Astrocyte (in vitro differentiated cells and primary cell): ENCODE measurements around the gene KCNH6. TPM values are rescaled to one million over a fixed set of nuclear protein-coding genes. Genes with fewer than 3 reads are reported as not detected.

Experiments used
- DNase-seq: peaks from one replicate; pipeline ENCODE4 v3.0.0-alpha.2; 2010; ENCODE audit warnings: low read depth
- FAIRE-seq: peaks from 2 replicates; lab custom pipeline; 2011; peaks lifted over from hg19 to GRCh38; lab: Jason Lieb, UNC
- H2AFZ ChIP-seq: 2 replicates; pipeline ENCODE4 v1.6.0; 2012; ENCODE audit warnings: low read depth, low read length, inconsistent platforms
- H3K27ac ChIP-seq: 2 replicates; pipeline ENCODE4 v1.5.1; 2011; ENCODE audit warnings: low read depth, low read length, inconsistent platforms
- H3K27me3 ChIP-seq: 2 replicates; pipeline ENCODE4 v1.6.0; 2011; ENCODE audit warnings: low read length, inconsistent platforms; ENCODE audit not compliant: insufficient read depth
- H3K36me3 ChIP-seq: 2 replicates; pipeline ENCODE4 v1.5.1; 2011; ENCODE audit warnings: low read length, inconsistent platforms; ENCODE audit not compliant: insufficient read depth
- H3K4me1 ChIP-seq: 2 replicates; pipeline ENCODE4 v1.5.1; 2011; ENCODE audit warnings: low read length, inconsistent platforms; ENCODE audit not compliant: insufficient read depth
- H3K4me2 ChIP-seq: 2 replicates; pipeline ENCODE4 v1.6.0; 2012; ENCODE audit warnings: low read length, inconsistent platforms
- H3K4me3 ChIP-seq: 2 replicates; pipeline ENCODE4 v1.5.1; 2011; ENCODE audit warnings: low read depth, mild to moderate bottlenecking, low read length, inconsistent platforms; ENCODE audit not compliant: insufficient read depth
- H3K79me2 ChIP-seq: 2 replicates; pipeline ENCODE4 v1.6.0; 2012; ENCODE audit warnings: mild to moderate bottlenecking, low read length, inconsistent platforms; ENCODE audit not compliant: insufficient read depth
- H3K9ac ChIP-seq: 2 replicates; pipeline ENCODE4 v1.6.0; 2012; ENCODE audit warnings: mild to moderate bottlenecking, low read length, inconsistent platforms
- H3K9me3 ChIP-seq: 2 replicates; pipeline ENCODE4 v1.5.1; 2012; ENCODE audit warnings: low read depth, mild to moderate bottlenecking, low read length, inconsistent platforms; ENCODE audit not compliant: insufficient read depth
- H4K20me1 ChIP-seq: 2 replicates; pipeline ENCODE4 v1.6.0; 2012; ENCODE audit warnings: low read length, inconsistent platforms; ENCODE audit not compliant: insufficient read depth
- H3K27ac Mint-ChIP-seq: one replicate; pipeline ENCODE4 v1.8.0; 2021; ENCODE audit warnings: mild to moderate bottlenecking, mixed read lengths; ENCODE audit not compliant: unreplicated experiment
- H3K27me3 Mint-ChIP-seq: one replicate; pipeline ENCODE4 v1.8.0; 2021; ENCODE audit warnings: low read depth, mixed read lengths; ENCODE audit not compliant: unreplicated experiment
- H3K36me3 Mint-ChIP-seq: one replicate; pipeline ENCODE4 v1.8.0; 2021; ENCODE audit warnings: low read depth, mixed read lengths; ENCODE audit not compliant: unreplicated experiment
- H3K4me1 Mint-ChIP-seq: one replicate; pipeline ENCODE4 v1.8.0; 2021; ENCODE audit warnings: low read depth, mixed read lengths; ENCODE audit not compliant: unreplicated experiment
- H3K4me3 Mint-ChIP-seq: one replicate; pipeline ENCODE4 v1.8.0; 2021; ENCODE audit warnings: mild to moderate bottlenecking, moderate library complexity, mixed read lengths; ENCODE audit not compliant: unreplicated experiment
- H3K9me3 Mint-ChIP-seq: one replicate; pipeline ENCODE4 v1.8.0; 2021; ENCODE audit warnings: mild to moderate bottlenecking, mixed read lengths; ENCODE audit not compliant: unreplicated experiment
- CTCF ChIP-seq: IDR thresholded peaks from 2 replicates; pipeline ENCODE4 v1.5.1; 2011; ENCODE audit warnings: low read depth, mild to moderate bottlenecking, inconsistent platforms, low read length, moderate library complexity; ENCODE audit not compliant: insufficient read depth
- EZH2 ChIP-seq: IDR thresholded peaks from 2 replicates; pipeline ENCODE4 v1.6.1; 2012; ENCODE audit warnings: mild to moderate bottlenecking, low read length, inconsistent platforms; ENCODE audit not compliant: insufficient read depth
- total RNA-seq: library from RNA; stranded (reverse); gene quantifications from 2 replicates; pipeline ENCODE4 v1.2.1, GENCODE V29; 2021

KCNH6 gene
- total RNA-seq, 1 donor from 2014 or later = not detected

GRCh38 chr17:63528183-63528582 is 5.0 kb downstream of the KCNH6 start:
- H3K27me3 Mint-ChIP-seq = peaks cover 50% of the 10 kb centered on the region
- H3K9me3 Mint-ChIP-seq = peaks cover 2% of the 10 kb centered on the region
- Histone ChIP-seq H3K9ac (no peak overlapping the region), H3K9me3 (no peaks in the 10 kb centered on the region), H3K36me3 (no peaks in the 10 kb centered on the region), H3K4me3 (no peak overlapping the region), H3K27ac (no peak overlapping the region), H3K27me3 (peaks cover 31% of the 10 kb centered on the region), H3K4me2 (no peak overlapping the region), H4K20me1 (peaks cover 2% of the 10 kb centered on the region), H2AFZ (no peak overlapping the region), H3K4me1 (peaks cover 3% of the 10 kb centered on the region), H3K79me2 (no peaks in the 10 kb centered on the region)
- no peak overlapping the region for H3K27ac Mint-ChIP-seq
- H3K36me3 Mint-ChIP-seq = no peaks in the 10 kb centered on the region
- no peaks in the 10 kb centered on the region for H3K4me1 Mint-ChIP-seq
- TF ChIP-seq EZH2 (no peak), CTCF (no peak)
- no peak overlapping the region for H3K4me3 Mint-ChIP-seq
- DNase-seq (no peak), FAIRE-seq (no peak)

GRCh38 chr17:63529711-63530556 is 6.8 kb downstream of the KCNH6 start:
- FAIRE-seq (no peak), DNase-seq (no peak)
- Histone ChIP-seq H3K4me1 (no peaks in the 10 kb centered on the region), H3K9ac (no peak overlapping the region), H3K4me3 (no peak overlapping the region), H3K79me2 (no peaks in the 10 kb centered on the region), H3K27me3 (peaks cover 24% of the 10 kb centered on the region), H3K9me3 (no peaks in the 10 kb centered on the region), H3K4me2 (no peak overlapping the region), H3K36me3 (no peaks in the 10 kb centered on the region), H3K27ac (no peak overlapping the region), H4K20me1 (peaks cover 2% of the 10 kb centered on the region), H2AFZ (no peak overlapping the region)
- H3K9me3 Mint-ChIP-seq = no peaks in the 10 kb centered on the region
- H3K4me1 Mint-ChIP-seq = no peaks in the 10 kb centered on the region
- no peaks in the 10 kb centered on the region for H3K36me3 Mint-ChIP-seq
- H3K27me3 Mint-ChIP-seq = peaks cover 46% of the 10 kb centered on the region
- no peak for TF ChIP-seq EZH2
- TF ChIP-seq CTCF = no peak
- no peak overlapping the region for H3K4me3 Mint-ChIP-seq
- no peak overlapping the region for H3K27ac Mint-ChIP-seq

- Histone ChIP-seq H3K4me2 (no peak overlapping the region), H3K27ac (no peak overlapping the region), H3K79me2 (no peaks in the 10 kb centered on the region), H3K36me3 (no peaks in the 10 kb centered on the region), H2AFZ (no peak overlapping the region), H4K20me1 (no peaks in the 10 kb centered on the region), H3K4me3 (no peak overlapping the region), H3K27me3 (peaks cover 17% of the 10 kb centered on the region), H3K9me3 (no peaks in the 10 kb centered on the region), H3K4me1 (no peaks in the 10 kb centered on the region), H3K9ac (no peak overlapping the region)
- Mint-ChIP-seq H3K27me3 (peaks cover 46% of the 10 kb centered on the region), H3K36me3 (no peaks in the 10 kb centered on the region), H3K27ac (no peak overlapping the region), H3K4me3 (no peak overlapping the region), H3K4me1 (no peaks in the 10 kb centered on the region), H3K9me3 (no peaks in the 10 kb centered on the region)
- FAIRE-seq (no peak), DNase-seq (no peak)
- TF ChIP-seq CTCF (no peak), EZH2 (no peak)
Measured at GRCh38 chr17:63530557-63531021, 7.4 kb downstream of the KCNH6 start.
